Endometrial microvascular endothelial cells (primary cell): ENCODE measurements around the gene MYOZ1. TPM values are rescaled to one million over a fixed set of nuclear protein-coding genes. Genes with fewer than 3 reads are reported as not detected.

ENCODE experiments used
- total RNA-seq: library from RNA; depleted of rRNA; stranded (reverse); fragments of >200 nt; gene quantifications from one replicate; pipeline ENCODE4 v1.2.3, GENCODE V29; 2015; ENCODE audit errors: inconsistent ontology term

MYOZ1 gene
- total RNA-seq, 1 donor from 2014 or later: not detected

Other genes starting within 250 kb of the MYOZ1 start
- 120 TPM for gene ANXA7, start 227.4 kb downstream of the MYOZ1 start, total RNA-seq
- gene MSS51, start 207.9 kb downstream of the MYOZ1 start, total RNA-seq: 0.37 TPM
- 18.8 TPM for gene PPP3CB, start 145.4 kb downstream of the MYOZ1 start, total RNA-seq
- gene USP54, start 50.1 kb downstream of the MYOZ1 start, total RNA-seq: 6.9 TPM
- not detected for gene SYNPO2L, start 14.6 kb upstream of the MYOZ1 start, total RNA-seq
- 1.0 TPM for gene AGAP5, start 56.6 kb upstream of the MYOZ1 start, total RNA-seq
- 81.4 TPM for gene SEC24C, start 102.9 kb upstream of the MYOZ1 start, total RNA-seq
- gene CHCHD1, start 140.6 kb upstream of the MYOZ1 start, total RNA-seq: 60.0 TPM
- gene ZSWIM8, start 144.1 kb upstream of the MYOZ1 start, total RNA-seq: 47.0 TPM
- 18.7 TPM for gene NDST2, start 170.1 kb upstream of the MYOZ1 start, total RNA-seq
- gene CAMK2G, start 233.1 kb upstream of the MYOZ1 start, total RNA-seq: 21.5 TPM